ENCODE data around the gene LGR4.

- TF ChIP-seq JUN (CRISPR knock-in tag; IDR thresholded peaks at IDR 0.05) (no peak), TGIF2 (CRISPR knock-in tag; IDR thresholded peaks at IDR 0.05) (no peak), KDM1A (CRISPR knock-in tag; IDR thresholded peaks at IDR 0.05) (no peak), DRAP1 (CRISPR knock-in tag; IDR thresholded peaks at IDR 0.05) (no peak), FOXA3 (CRISPR knock-in tag; IDR thresholded peaks at IDR 0.05) (no peak), MTA1 (CRISPR knock-in tag; IDR thresholded peaks at IDR 0.05; ENCODE audit: borderline replicate concordance) (no peak), NFE2L1 (CRISPR knock-in tag; IDR thresholded peaks at IDR 0.05; ENCODE audit: borderline replicate concordance) (no peak)
- TF ChIP-seq, protein P1, sequence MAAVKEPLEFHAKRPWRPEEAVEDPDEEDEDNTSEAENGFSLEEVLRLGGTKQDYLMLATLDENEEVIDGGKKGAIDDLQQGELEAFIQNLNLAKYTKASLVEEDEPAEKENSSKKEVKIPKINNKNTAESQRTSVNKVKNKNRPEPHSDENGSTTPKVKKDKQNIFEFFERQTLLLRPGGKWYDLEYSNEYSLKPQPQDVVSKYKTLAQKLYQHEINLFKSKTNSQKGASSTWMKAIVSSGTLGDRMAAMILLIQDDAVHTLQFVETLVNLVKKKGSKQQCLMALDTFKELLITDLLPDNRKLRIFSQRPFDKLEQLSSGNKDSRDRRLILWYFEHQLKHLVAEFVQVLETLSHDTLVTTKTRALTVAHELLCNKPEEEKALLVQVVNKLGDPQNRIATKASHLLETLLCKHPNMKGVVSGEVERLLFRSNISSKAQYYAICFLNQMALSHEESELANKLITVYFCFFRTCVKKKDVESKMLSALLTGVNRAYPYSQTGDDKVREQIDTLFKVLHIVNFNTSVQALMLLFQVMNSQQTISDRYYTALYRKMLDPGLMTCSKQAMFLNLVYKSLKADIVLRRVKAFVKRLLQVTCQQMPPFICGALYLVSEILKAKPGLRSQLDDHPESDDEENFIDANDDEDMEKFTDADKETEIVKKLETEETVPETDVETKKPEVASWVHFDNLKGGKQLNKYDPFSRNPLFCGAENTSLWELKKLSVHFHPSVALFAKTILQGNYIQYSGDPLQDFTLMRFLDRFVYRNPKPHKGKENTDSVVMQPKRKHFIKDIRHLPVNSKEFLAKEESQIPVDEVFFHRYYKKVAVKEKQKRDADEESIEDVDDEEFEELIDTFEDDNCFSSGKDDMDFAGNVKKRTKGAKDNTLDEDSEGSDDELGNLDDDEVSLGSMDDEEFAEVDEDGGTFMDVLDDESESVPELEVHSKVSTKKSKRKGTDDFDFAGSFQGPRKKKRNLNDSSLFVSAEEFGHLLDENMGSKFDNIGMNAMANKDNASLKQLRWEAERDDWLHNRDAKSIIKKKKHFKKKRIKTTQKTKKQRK (IDR thresholded peaks at IDR 0.05; ENCODE audit: low read length), result no peak
- TF ChIP-seq, protein P2, sequence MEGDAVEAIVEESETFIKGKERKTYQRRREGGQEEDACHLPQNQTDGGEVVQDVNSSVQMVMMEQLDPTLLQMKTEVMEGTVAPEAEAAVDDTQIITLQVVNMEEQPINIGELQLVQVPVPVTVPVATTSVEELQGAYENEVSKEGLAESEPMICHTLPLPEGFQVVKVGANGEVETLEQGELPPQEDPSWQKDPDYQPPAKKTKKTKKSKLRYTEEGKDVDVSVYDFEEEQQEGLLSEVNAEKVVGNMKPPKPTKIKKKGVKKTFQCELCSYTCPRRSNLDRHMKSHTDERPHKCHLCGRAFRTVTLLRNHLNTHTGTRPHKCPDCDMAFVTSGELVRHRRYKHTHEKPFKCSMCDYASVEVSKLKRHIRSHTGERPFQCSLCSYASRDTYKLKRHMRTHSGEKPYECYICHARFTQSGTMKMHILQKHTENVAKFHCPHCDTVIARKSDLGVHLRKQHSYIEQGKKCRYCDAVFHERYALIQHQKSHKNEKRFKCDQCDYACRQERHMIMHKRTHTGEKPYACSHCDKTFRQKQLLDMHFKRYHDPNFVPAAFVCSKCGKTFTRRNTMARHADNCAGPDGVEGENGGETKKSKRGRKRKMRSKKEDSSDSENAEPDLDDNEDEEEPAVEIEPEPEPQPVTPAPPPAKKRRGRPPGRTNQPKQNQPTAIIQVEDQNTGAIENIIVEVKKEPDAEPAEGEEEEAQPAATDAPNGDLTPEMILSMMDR (CRISPR knock-in tag; IDR thresholded peaks at IDR 0.05), result no peak
Measured at GRCh38 chr11:27347359-27348339, 124.9 kb downstream of the LGR4 start.

All from HepG2 (cell line).